WERI-Rb-1 (cell line): ENCODE results near the gene CDC26.

ENCODE experiments used
- DNase-seq: peaks from one replicate; pipeline ENCODE4 v3.0.0-alpha.2; 2020
- H3K27ac ChIP-seq: fragments of 250-450 bp; sonication (Bioruptor Pico); 2 replicates; pipeline ENCODE4 v1.5.1; 2020; ENCODE audit warnings: mild to moderate bottlenecking, moderate library complexity
- H3K27me3 ChIP-seq: fragments of 250-450 bp; sonication (Bioruptor Pico); 2 replicates; pipeline ENCODE4 v1.5.1; 2021; ENCODE audit warnings: mild to moderate bottlenecking, low read depth, moderate library complexity; ENCODE audit not compliant: insufficient read depth, severe bottlenecking
- H3K36me3 ChIP-seq: fragments of 250-450 bp; sonication (Bioruptor Pico); 2 replicates; pipeline ENCODE4 v1.5.1; 2020; ENCODE audit warnings: mild to moderate bottlenecking, moderate library complexity
- H3K4me3 ChIP-seq: 2 replicates; pipeline ENCODE4 v1.5.1; 2011; ENCODE audit warnings: low read depth, mild to moderate bottlenecking, control low read depth, low read length
- H3K9me3 ChIP-seq: fragments of 250-450 bp; sonication (Bioruptor Pico); 2 replicates; pipeline ENCODE4 v1.5.1; 2021; ENCODE audit warnings: mild to moderate bottlenecking, moderate library complexity; ENCODE audit not compliant: severe bottlenecking
- TF ChIP-seq, protein P1 (sequence below): IDR thresholded peaks from 2 replicates; pipeline ENCODE4 v1.5.1; 2011; ENCODE audit warnings: low read depth, mild to moderate bottlenecking, control low read depth, inconsistent platforms, low read length

The CDC26 gene

DNA sequence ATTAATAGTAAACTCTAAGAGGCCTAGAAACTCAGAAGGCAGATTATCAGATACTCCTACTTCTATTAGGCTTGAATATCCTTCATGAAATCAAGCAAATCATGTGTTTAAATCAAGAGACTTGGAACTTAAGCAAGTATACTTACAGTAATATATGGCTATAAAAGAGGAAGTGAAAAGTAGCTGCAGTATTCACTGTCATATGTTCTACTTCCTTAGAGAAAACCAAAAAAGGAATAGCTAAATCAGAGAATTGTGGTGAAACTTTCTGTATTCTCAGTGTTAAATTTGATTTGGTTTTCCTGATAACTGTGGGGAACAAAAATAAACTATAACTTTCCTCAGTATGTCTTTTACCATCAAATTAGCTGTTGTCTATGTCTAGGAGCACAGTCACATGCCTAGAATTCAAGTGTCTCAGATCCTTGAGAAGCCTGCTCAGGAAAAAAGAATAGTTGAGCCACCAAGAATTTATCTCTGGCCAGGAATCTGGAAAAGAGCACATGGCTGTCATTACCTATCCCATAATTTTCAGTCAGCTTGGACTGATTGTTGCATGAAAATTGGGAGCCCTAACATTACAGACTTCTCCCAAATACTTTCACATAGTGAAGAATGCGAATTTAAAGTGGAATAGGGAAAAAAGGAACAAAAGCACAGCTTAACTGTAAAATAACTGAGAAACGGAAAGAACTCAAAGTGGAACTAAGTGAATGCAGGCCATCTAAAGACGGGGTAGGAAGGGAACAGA, 56.0 kb downstream of the CDC26 start:
- no peak for DNase-seq
- Histone ChIP-seq H3K9me3 (no peaks in the 10 kb centered on the region), H3K4me3 (no peak overlapping the region), H3K36me3 (peaks cover 3% of the 10 kb centered on the region; the same call in 1 of the 2 replicates), H3K27ac (no peak overlapping the region), H3K27me3 (no peaks in the 10 kb centered on the region)
- TF ChIP-seq, protein P1, sequence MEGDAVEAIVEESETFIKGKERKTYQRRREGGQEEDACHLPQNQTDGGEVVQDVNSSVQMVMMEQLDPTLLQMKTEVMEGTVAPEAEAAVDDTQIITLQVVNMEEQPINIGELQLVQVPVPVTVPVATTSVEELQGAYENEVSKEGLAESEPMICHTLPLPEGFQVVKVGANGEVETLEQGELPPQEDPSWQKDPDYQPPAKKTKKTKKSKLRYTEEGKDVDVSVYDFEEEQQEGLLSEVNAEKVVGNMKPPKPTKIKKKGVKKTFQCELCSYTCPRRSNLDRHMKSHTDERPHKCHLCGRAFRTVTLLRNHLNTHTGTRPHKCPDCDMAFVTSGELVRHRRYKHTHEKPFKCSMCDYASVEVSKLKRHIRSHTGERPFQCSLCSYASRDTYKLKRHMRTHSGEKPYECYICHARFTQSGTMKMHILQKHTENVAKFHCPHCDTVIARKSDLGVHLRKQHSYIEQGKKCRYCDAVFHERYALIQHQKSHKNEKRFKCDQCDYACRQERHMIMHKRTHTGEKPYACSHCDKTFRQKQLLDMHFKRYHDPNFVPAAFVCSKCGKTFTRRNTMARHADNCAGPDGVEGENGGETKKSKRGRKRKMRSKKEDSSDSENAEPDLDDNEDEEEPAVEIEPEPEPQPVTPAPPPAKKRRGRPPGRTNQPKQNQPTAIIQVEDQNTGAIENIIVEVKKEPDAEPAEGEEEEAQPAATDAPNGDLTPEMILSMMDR, result no peak
